ENCODE data around the gene KRTAP8-1.

KRTAP8-1 gene

GRCh38 chr21:30829659-30830058 is 16.6 kb upstream of the KRTAP8-1 start, which contains the start of gene KRTAP7-1:
Gene KRTAP7-1, minus strand, starts transcription at chr21:30829759. Its CDS starts 61 bp downstream, at chr21:30829698.
- no peak for TF ChIP-seq CTCF (IDR thresholded peaks at IDR 0.05; ENCODE audit: insufficient read depth, low read length, missing control alignments)
- ChIA-PET POLR2A (no interaction called here), CTCF (no interaction called here)
- H3K4me3 ChIP-seq (ENCODE audit: low read depth, low read length) = no peak within 1 kb of the TSS
- DNase-seq (ENCODE audit: low read depth, low spot score) = no peak

GRCh38 chr21:30818837-30819610 is 6.0 kb upstream of the KRTAP8-1 start:
- POLR2A ChIA-PET = no interaction called here
- no peak for DNase-seq (ENCODE audit: low read depth, low spot score)
- no peak overlapping the region for H3K4me3 ChIP-seq (ENCODE audit: low read depth, low read length)
- no peak for TF ChIP-seq CTCF (IDR thresholded peaks at IDR 0.05; ENCODE audit: insufficient read depth, low read length, missing control alignments)
- CTCF ChIA-PET = no interaction called here

- POLR2A ChIA-PET = no interaction called here
- CTCF ChIA-PET = no interaction called here
- DNase-seq (ENCODE audit: low read depth, low spot score) = no peak
- no peak for TF ChIP-seq CTCF (IDR thresholded peaks at IDR 0.05; ENCODE audit: insufficient read depth, low read length, missing control alignments)
- no peak overlapping the region for H3K4me3 ChIP-seq (ENCODE audit: low read depth, low read length)
Measured at GRCh38 chr21:30800605-30801004, 12.5 kb downstream of the KRTAP8-1 start.

GRCh38 chr21:30793581-30794314 is 19.3 kb downstream of the KRTAP8-1 start:
- ChIA-PET POLR2A (no interaction called here), CTCF (no interaction called here)
- H3K4me3 ChIP-seq (ENCODE audit: low read depth, low read length) = no peak overlapping the region
- TF ChIP-seq CTCF (IDR thresholded peaks at IDR 0.05; ENCODE audit: insufficient read depth, low read length, missing control alignments) = no peak
- no peak for DNase-seq (ENCODE audit: low read depth, low spot score)

GRCh38 chr21:30779249-30779648 is 33.8 kb downstream of the KRTAP8-1 start:
- no peak overlapping the region for H3K4me3 ChIP-seq (ENCODE audit: low read depth, low read length)
- POLR2A ChIA-PET = no interaction called here
- TF ChIP-seq CTCF (IDR thresholded peaks at IDR 0.05; ENCODE audit: insufficient read depth, low read length, missing control alignments) = no peak
- DNase-seq (ENCODE audit: low read depth, low spot score) = no peak
- CTCF ChIA-PET = no interaction called here

GRCh38 chr21:30769724-30770431 is 43.2 kb downstream of the KRTAP8-1 start:
- CTCF ChIA-PET = no interaction called here

More at GRCh38 chr21:30769724-30770431, 43.2 kb downstream of the KRTAP8-1 start:
- DNase-seq (ENCODE audit: low read depth, low spot score) = no peak
- H3K4me3 ChIP-seq (ENCODE audit: low read depth, low read length) = no peak overlapping the region
- TF ChIP-seq CTCF (IDR thresholded peaks at IDR 0.05; ENCODE audit: insufficient read depth, low read length, missing control alignments) = no peak
- POLR2A ChIA-PET = no interaction called here

All from AG04449 (cell line).